Measurements from ENCODE around the gene LRP1B. TPM values are rescaled to one million over a fixed set of nuclear protein-coding genes. Genes with fewer than 3 reads are reported as not detected.

LRP1B gene
- total RNA-seq (under 1 TPM; 0.03 to 0.05 TPM), polyA plus RNA-seq (ENCODE audit: insufficient read length in 6 of 6) (1 to 10 TPM in 3 of 6 donors, under 1 TPM in 3; 0.70 to 1.6 (median 1.1) TPM)
- long read RNA-seq, donor 1, result 0 reads
- long read RNA-seq, donor 2, result 0 reads
- long read RNA-seq, donor 3, result 0 reads
- long read RNA-seq, donor 4, result 0 reads
- long read RNA-seq, donor 5, result 0 reads
- long read RNA-seq, donor 6, result 0 reads
- long read RNA-seq, donor 7, result 0 reads
- long read RNA-seq, donor 8, result 0 reads
- long read RNA-seq, donor 9, result 0 reads
- long read RNA-seq, donor 10, result 0 reads
- long read RNA-seq, donor 11, result 0 reads
- long read RNA-seq, donor 12, result 0 reads

DNA sequence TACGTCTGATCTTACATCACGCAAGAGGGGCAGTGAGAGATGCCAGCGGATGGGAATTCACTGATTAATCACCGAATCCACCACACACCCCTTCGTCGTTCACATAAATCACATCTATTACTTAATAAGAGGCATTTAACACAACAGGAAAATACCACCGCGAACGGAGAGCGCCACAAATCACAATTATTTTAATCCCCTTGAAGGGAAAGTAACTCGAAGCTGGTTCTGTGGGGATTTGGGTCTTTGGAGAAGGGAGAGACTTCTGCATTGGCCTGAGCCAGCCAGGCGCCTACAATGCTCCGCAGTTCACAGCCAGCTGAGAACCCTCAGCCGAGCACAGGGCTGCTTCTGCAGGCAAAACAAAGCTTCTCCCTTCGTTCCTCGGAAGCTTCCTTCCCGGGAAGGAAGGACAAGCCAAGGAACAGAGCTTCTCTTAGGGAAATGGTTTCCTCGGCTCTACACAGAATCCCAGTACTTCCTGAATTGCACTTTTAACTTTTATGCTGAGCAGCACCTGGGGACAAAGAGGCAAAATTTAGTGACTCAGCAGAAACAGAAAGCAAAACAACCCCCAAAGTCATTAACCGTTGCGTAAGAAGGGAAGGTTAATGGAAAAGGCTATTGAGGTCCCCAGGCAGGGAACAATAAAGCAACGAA, at the start of gene LRP1B:
LRP1B (minus strand) TSS at position 7 of the 660 bp plus-strand sequence. CDS start 287 bp downstream, outside the sequence.
- ATAC-seq (peak; percentile 75), DNase-seq (peak in 3 of 4 donors; percentile 33 to 54 (median 51))
- Histone ChIP-seq H3K36me3 (no peaks in the 10 kb centered on the region), H3K4me1 (peaks cover 5 to 16% of the 10 kb centered on the region in 2 donors), H3K27ac (no peak within 1 kb of the TSS), H3K9me3 (no peaks in the 10 kb centered on the region), H3K4me3 (peak within 1 kb of the TSS; percentile 32 to 36), H3K27me3 (peaks cover 20 to 57% of the 10 kb centered on the region in 2 donors)
- TF ChIP-seq, protein P1, sequence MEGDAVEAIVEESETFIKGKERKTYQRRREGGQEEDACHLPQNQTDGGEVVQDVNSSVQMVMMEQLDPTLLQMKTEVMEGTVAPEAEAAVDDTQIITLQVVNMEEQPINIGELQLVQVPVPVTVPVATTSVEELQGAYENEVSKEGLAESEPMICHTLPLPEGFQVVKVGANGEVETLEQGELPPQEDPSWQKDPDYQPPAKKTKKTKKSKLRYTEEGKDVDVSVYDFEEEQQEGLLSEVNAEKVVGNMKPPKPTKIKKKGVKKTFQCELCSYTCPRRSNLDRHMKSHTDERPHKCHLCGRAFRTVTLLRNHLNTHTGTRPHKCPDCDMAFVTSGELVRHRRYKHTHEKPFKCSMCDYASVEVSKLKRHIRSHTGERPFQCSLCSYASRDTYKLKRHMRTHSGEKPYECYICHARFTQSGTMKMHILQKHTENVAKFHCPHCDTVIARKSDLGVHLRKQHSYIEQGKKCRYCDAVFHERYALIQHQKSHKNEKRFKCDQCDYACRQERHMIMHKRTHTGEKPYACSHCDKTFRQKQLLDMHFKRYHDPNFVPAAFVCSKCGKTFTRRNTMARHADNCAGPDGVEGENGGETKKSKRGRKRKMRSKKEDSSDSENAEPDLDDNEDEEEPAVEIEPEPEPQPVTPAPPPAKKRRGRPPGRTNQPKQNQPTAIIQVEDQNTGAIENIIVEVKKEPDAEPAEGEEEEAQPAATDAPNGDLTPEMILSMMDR (IDR thresholded peaks at IDR 0.05), result no peak
- intact Hi-C loops (cut with DNase I), result no loop called here

- no peak overlapping the region for H3K4me3 ChIP-seq
- no peaks in the 10 kb centered on the region for H3K9me3 ChIP-seq
- H3K4me1 ChIP-seq, result no peaks in the 10 kb centered on the region
- TF ChIP-seq, protein P1 (IDR thresholded peaks at IDR 0.05), result no peak
- no peaks in the 10 kb centered on the region for H3K36me3 ChIP-seq
- ATAC-seq (no peak), DNase-seq (no peak)
- intact Hi-C loops (cut with DNase I), result no loop called here
- no peak overlapping the region for H3K27ac ChIP-seq
- no peaks in the 10 kb centered on the region for H3K27me3 ChIP-seq
Observed at GRCh38 chr2:142179686-142180085, 48.9 kb upstream of the LRP1B start.

GRCh38 chr2:142178604-142179003, 47.8 kb upstream of the LRP1B start:
- no peaks in the 10 kb centered on the region for H3K4me1 ChIP-seq
- intact Hi-C loops (cut with DNase I), result no loop called here
- ATAC-seq (no peak), DNase-seq (no peak)
- TF ChIP-seq, protein P1 (IDR thresholded peaks at IDR 0.05), result no peak
- H3K9me3 ChIP-seq, result no peaks in the 10 kb centered on the region
- H3K4me3 ChIP-seq, result no peak overlapping the region
- H3K27ac ChIP-seq, result no peak overlapping the region
- no peaks in the 10 kb centered on the region for H3K27me3 ChIP-seq
- no peaks in the 10 kb centered on the region for H3K36me3 ChIP-seq

DNA sequence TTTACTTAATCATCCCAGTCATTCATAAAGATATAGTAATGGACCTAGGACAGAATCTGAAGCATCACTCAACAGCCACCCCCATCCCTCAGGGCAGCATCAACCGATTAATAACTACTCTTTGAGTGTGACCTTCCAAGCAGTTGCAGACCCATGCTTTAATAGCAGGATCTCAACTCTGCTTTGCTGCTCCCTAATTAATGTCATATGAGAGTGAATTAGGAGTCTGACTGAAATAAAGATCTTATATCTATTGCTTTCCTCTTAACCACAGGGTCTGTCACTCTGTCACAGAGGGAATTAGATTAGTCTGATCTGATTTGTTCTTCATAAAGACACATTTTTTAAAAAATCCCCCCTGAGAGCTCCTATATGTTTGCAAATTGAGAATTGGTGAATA, 46.1 kb upstream of the LRP1B start:
- TF ChIP-seq, protein P1 (IDR thresholded peaks at IDR 0.05), result no peak
- no peak for ATAC-seq
- intact Hi-C loops (cut with DNase I), result no loop called here
- H3K4me1 ChIP-seq, result no peaks in the 10 kb centered on the region
- no peaks in the 10 kb centered on the region for H3K9me3 ChIP-seq
- no peaks in the 10 kb centered on the region for H3K27me3 ChIP-seq
- H3K4me3 ChIP-seq, result no peak overlapping the region
- no peak for DNase-seq
- H3K27ac ChIP-seq, result no peak overlapping the region
- no peaks in the 10 kb centered on the region for H3K36me3 ChIP-seq

- Histone ChIP-seq H3K27me3 (no peaks in the 10 kb centered on the region), H3K36me3 (no peaks in the 10 kb centered on the region), H3K4me1 (no peaks in the 10 kb centered on the region), H3K9me3 (no peaks in the 10 kb centered on the region), H3K4me3 (no peak overlapping the region), H3K27ac (no peak overlapping the region)
- DNase-seq (no peak), ATAC-seq (no peak)
- TF ChIP-seq, protein P1 (IDR thresholded peaks at IDR 0.05), result no peak
- intact Hi-C loops (cut with DNase I), result no loop called here
Observed at GRCh38 chr2:142175813-142176338, 45.1 kb upstream of the LRP1B start.

Data from left lung (tissue), 14 donors.